MG63 (cell line): Measurements from ENCODE around the gene ARAP3. TPM values are rescaled to one million over a fixed set of nuclear protein-coding genes. Genes with fewer than 3 reads are reported as not detected.

ENCODE experiments used
- DNase-seq: peaks from one replicate; pipeline ENCODE4 v3.0.0-alpha.2; 2020
- H3K27me3 ChIP-seq: fragments of 250-450 bp; sonication (Bioruptor Pico); 2 replicates; pipeline ENCODE4 v1.5.1; 2020; ENCODE audit warnings: mild to moderate bottlenecking, moderate library complexity
- H3K36me3 ChIP-seq: fragments of 250-450 bp; sonication (Bioruptor Pico); 2 replicates; pipeline ENCODE4 v1.5.1; 2020; ENCODE audit warnings: mild to moderate bottlenecking, moderate library complexity
- H3K4me3 ChIP-seq: fragments of 250-450 bp; sonication (Bioruptor Pico); 2 replicates; pipeline ENCODE4 v1.5.1; 2020; ENCODE audit warnings: mild to moderate bottlenecking, moderate library complexity
- H3K9me3 ChIP-seq: fragments of 250-450 bp; sonication (Bioruptor Pico); 2 replicates; pipeline ENCODE4 v1.5.1; 2020; ENCODE audit warnings: mild to moderate bottlenecking, moderate library complexity
- total RNA-seq: library from RNA; depleted of rRNA; stranded (reverse); fragments of >200 nt; shearing (Covaris generic); gene quantifications from 2 replicates; pipeline ENCODE4 v1.2.3, GENCODE V29; 2014; ENCODE audit warnings: low replicate concordance

ARAP3 gene
- total RNA-seq, 1 experiment from 2014 or later: 4.6 TPM

DNA sequence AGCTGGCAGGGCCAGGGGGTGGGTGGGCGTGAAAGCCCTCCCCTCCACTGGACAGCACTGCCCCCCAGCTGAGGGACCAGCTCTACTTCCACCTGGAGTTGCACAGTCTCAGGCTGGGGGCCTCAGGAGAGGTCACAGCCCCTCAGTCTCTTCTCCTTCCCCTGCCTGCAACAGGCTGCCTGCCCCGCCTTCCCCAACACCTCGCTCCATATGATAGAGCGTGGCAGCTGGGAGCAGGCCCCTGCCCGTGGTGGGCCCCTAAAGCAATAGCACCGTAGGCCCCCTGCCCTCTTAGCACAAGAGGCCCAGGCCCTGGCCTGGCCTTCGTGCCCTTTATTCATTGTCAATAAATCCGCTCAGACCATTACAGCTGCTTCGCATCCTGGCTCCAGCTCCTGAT lies 41.3 kb downstream of the ARAP3 start:
- H3K4me3 ChIP-seq: no peak overlapping the region
- H3K27me3 ChIP-seq: no peaks in the 10 kb centered on the region; the same call in 1 of the 2 replicates
- no peak for DNase-seq
- H3K36me3 ChIP-seq: peaks cover 10% of the 10 kb centered on the region
- no peaks in the 10 kb centered on the region for H3K9me3 ChIP-seq

DNA sequence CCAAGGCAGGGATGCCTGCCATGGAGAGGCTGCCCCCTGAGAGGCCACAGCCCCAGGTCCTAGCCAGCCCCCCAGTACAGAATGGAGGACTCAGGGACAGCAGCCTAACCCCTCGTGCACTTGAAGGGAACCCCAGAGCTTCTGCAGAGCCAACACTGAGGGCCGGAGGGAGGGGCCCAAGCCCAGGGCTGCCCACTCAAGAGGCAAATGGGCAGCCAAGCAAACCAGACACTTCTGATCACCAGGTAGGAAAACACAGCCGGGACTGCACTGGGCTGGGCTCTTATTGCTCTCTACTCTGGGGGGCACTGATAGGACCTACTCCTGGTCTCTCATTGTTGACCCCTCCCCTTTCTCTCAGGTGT lies 42.0 kb downstream of the ARAP3 start:
- no peak for DNase-seq
- Histone ChIP-seq H3K9me3 (no peaks in the 10 kb centered on the region), H3K4me3 (no peak overlapping the region), H3K27me3 (no peaks in the 10 kb centered on the region; the same call in 1 of the 2 replicates), H3K36me3 (peaks cover 11% of the 10 kb centered on the region)

DNA sequence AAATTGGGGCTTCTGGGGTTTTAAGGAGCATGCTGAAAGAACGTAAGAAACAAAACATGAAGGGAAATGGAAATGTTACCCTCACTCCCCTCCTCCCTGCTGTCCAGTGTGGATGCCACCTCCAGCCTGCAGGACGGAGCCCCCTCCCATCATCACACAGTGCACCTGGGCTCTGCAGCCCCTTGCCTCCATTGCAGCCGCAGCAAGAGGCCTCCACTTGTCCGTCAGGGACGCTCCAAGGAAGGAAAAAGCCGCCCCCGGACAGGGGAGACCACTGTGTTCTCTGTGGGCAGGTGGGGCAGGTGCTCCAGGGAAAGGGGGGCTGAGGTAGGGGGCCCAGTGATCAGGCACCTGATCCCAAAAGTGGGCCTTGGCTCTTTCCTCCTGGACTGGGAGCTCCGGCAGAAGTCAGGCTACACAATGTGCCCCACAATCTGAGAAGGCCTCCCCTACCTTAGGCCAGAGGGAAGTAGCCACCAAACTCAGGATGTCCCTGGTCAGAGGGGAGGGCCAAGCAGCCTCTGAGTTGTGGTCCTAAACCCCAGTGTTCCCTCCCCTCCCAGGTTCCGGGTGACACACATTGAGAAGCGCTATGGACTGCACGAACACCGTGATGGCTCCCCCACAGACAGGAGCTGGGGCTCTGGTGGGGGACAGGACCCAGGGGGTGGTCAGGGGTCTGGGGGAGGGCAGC lies 42.5 kb downstream of the ARAP3 start:
- Histone ChIP-seq H3K36me3 (peaks cover 16% of the 10 kb centered on the region), H3K27me3 (no peaks in the 10 kb centered on the region; the same call in 1 of the 2 replicates), H3K9me3 (no peaks in the 10 kb centered on the region), H3K4me3 (no peak overlapping the region)
- no peak for DNase-seq

DNA sequence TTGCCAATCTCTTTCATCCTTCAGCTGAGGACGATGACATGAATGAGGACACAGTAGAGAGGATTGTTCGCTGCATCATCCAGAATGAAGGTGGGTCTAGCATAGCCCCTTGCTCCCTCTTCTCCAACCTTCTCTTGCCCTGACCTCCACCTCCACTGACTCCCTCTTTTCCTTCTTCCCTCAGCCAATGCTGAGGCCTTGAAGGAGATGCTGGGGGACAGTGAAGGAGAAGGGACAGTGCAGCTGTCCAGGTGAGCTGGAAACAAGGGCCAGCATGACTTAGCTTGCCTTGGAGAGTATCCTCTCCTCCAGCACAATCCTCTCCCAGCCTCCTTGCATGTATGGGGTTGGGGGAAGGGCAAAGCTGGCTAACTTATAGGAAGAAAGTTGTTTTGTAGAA lies 43.3 kb downstream of the ARAP3 start:
- Histone ChIP-seq H3K9me3 (no peaks in the 10 kb centered on the region), H3K27me3 (no peaks in the 10 kb centered on the region; the same call in 1 of the 2 replicates), H3K4me3 (no peak overlapping the region), H3K36me3 (peaks cover 24% of the 10 kb centered on the region)
- no peak for DNase-seq

GRCh38 chr5:141637767-141638419 lies 44.1 kb downstream of the ARAP3 start:
- Histone ChIP-seq H3K9me3 (no peaks in the 10 kb centered on the region), H3K36me3 (peaks cover 30% of the 10 kb centered on the region), H3K4me3 (peak overlapping the region; percentile 99), H3K27me3 (no peaks in the 10 kb centered on the region; the same call in 1 of the 2 replicates)
- peak; percentile 43 for DNase-seq

DNA sequence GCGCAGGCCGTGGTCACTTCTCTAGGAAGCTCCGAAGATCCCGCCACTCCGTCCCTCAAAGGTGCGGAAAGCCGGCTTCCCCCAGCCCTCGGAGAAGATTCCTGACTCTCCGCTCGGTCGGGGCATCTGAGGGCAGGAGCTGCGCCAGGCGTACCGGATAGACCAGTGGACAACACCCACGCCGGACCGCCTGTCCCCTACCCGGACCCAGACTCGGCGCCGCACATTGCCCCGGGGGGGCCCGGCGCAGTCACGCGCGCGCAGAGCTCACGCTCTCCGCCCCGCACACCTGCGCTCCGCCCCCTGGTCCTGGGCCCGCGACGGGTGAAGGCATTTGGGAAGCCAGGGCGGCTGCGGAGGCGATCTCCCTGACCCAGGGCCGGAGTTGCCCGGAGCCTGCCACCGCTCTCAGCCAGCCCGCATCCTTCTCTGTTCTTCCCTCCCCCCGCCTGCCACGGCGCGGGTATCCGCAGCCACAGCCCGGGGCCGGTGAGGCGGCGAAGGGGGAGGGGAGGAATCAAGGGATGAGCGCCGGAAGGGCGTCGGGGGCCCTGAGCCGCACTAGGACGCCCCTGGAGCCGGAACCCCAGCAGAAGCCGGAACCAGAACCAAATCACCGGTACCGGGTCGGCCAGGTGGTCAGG lies 44.8 kb downstream of the ARAP3 start:
- Histone ChIP-seq H3K27me3 (no peaks in the 10 kb centered on the region; the same call in 1 of the 2 replicates), H3K9me3 (no peaks in the 10 kb centered on the region), H3K36me3 (peaks cover 37% of the 10 kb centered on the region), H3K4me3 (peak overlapping the region; percentile 99)
- DNase-seq: peak; percentile 38

GRCh38 chr5:141636413-141637122 lies 45.5 kb downstream of the ARAP3 start, which contains the start of the genes HDAC3 and RELL2:
Gene HDAC3, minus strand, starts transcription at chr5:141636849. Its CDS starts 59 bp downstream, at chr5:141636790.
Gene RELL2, plus strand, starts transcription at chr5:141636997. Its CDS starts 1,229 bp downstream, at chr5:141638226.
- H3K4me3 ChIP-seq: peak within 1 kb of the TSS; percentile 99
- no peaks in the 10 kb centered on the region; the same call in 1 of the 2 replicates for H3K27me3 ChIP-seq

GRCh38 chr5:141636106-141636412 lies 46.0 kb downstream of the ARAP3 start:
- no peaks in the 10 kb centered on the region; the same call in 1 of the 2 replicates for H3K27me3 ChIP-seq
- H3K9me3 ChIP-seq: no peaks in the 10 kb centered on the region
- peaks cover 46% of the 10 kb centered on the region for H3K36me3 ChIP-seq
- no peak for DNase-seq
- H3K4me3 ChIP-seq: peak overlapping the region; percentile 99

More at GRCh38 chr5:141636413-141637122, 45.5 kb downstream of the ARAP3 start, which contains the start of the genes HDAC3 and RELL2:
- Histone ChIP-seq H3K9me3 (no peaks in the 10 kb centered on the region), H3K36me3 (peaks cover 41% of the 10 kb centered on the region)
- DNase-seq: peak; percentile 94

DNA sequence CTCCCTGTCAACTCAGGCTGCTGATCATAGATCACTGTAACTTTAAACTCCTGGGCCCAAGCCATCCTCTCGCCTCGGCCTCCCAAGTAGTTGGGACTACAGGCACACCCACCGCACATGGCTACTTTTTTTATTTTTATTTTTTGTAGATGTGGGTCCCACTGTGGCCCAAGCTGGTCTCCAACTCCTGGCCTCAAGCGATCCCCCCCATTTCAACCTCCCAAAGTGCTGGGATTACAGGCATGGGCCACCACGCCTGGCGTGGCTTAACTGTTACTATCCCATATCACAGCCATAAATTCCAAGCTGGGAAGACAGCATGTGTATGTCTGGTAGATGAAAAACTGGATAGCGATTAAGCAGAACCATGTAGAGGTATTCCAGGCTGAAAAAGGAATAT lies 46.4 kb downstream of the ARAP3 start:
- Histone ChIP-seq H3K36me3 (peaks cover 49% of the 10 kb centered on the region), H3K27me3 (no peaks in the 10 kb centered on the region; the same call in 1 of the 2 replicates), H3K4me3 (peak overlapping the region; percentile 99), H3K9me3 (no peaks in the 10 kb centered on the region)
- DNase-seq: no peak

DNA sequence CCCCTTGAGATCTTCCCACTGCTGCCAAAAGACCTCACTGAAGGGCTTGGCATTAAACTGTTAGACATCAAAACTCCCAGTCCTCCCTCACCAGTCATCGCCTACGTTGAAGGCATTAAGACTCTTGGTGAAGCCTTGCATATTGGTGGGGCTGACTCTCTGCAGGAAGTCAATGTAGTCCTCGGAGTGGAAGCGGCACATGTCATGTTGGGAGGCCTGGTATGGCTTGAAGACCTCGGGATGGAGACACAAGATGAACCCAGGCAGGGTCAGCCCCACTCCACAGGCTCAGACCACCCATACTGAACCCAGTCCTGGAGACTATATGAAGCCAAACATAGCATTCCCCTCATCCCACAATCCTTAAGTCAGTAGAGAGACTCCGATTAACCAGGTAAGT lies 47.3 kb downstream of the ARAP3 start:
- H3K9me3 ChIP-seq: no peaks in the 10 kb centered on the region
- no peaks in the 10 kb centered on the region; the same call in 1 of the 2 replicates for H3K27me3 ChIP-seq
- H3K36me3 ChIP-seq: peaks cover 58% of the 10 kb centered on the region
- H3K4me3 ChIP-seq: no peak overlapping the region; the same call in 1 of the 2 replicates
- DNase-seq: no peak

DNA sequence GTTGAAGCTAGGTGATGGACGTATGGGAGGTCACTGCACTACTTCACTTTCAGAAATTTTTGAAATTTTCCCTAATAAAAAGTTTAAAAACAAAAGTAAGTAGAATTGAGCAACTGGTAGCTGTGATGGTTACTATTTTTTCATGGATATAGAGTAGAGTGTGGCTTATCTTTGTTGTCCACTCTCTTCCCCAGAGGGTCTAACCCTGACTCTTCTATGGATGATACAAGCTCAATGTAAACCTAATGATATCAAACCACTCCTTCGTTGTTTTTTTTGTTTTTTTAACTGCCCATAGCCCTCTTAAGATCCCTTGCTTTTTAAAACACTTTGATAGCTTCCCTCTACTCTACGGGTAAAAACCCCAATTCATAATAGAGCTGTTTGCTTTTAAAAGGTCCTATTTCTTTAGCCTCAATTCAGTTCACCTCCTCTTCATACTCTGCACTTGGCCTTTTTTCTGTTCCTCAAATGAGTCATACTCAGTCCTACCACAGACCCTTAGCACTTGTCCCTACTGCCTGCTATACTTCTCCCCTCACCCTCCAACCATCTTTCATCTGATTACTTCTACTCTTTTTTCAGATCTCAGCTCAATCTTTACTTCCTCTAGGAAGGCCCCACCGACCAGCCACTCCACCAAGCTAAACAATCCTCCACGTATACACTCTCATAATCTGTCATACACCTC lies 48.0 kb downstream of the ARAP3 start:
- DNase-seq: no peak
- Histone ChIP-seq H3K27me3 (no peaks in the 10 kb centered on the region; the same call in 1 of the 2 replicates), H3K36me3 (peaks cover 61% of the 10 kb centered on the region), H3K4me3 (no peak overlapping the region), H3K9me3 (no peaks in the 10 kb centered on the region)

- no peak overlapping the region for H3K4me3 ChIP-seq
- H3K27me3 ChIP-seq: no peaks in the 10 kb centered on the region; the same call in 1 of the 2 replicates
- H3K36me3 ChIP-seq: peaks cover 75% of the 10 kb centered on the region
- no peaks in the 10 kb centered on the region for H3K9me3 ChIP-seq
- DNase-seq: no peak
Observed at GRCh38 chr5:141632650-141633049, 49.4 kb downstream of the ARAP3 start.

GRCh38 chr5:141630570-141631140 lies 51.4 kb downstream of the ARAP3 start:
- peaks cover 90% of the 10 kb centered on the region for H3K36me3 ChIP-seq
- no peak for DNase-seq
- no peaks in the 10 kb centered on the region for H3K9me3 ChIP-seq
- no peak overlapping the region for H3K4me3 ChIP-seq
- H3K27me3 ChIP-seq: no peaks in the 10 kb centered on the region

- Histone ChIP-seq H3K27me3 (no peaks in the 10 kb centered on the region), H3K9me3 (no peaks in the 10 kb centered on the region), H3K36me3 (peaks cover 90% of the 10 kb centered on the region), H3K4me3 (no peak overlapping the region)
- DNase-seq: no peak
Observed at GRCh38 chr5:141628175-141628788, 53.7 kb downstream of the ARAP3 start.

- no peaks in the 10 kb centered on the region for H3K27me3 ChIP-seq
- no peaks in the 10 kb centered on the region for H3K9me3 ChIP-seq
- DNase-seq: no peak
- H3K36me3 ChIP-seq: peaks cover 79% of the 10 kb centered on the region
- no peak overlapping the region for H3K4me3 ChIP-seq
Observed at GRCh38 chr5:141623611-141624010, 58.4 kb downstream of the ARAP3 start.
